Gastrocnemius medialis (tissue), 4 donors: ENCODE data around the gene ARPC5L.

ENCODE experiments used
- POLR2A ChIP-seq, 2 donors: fragments of 450-650 bp; IDR thresholded peaks; one replicate each; pipeline ENCODE4 v1.6.1; 2017; ENCODE audit warnings: antibody characterized with exemption in 2 of 2, mild to moderate bottlenecking in 2 of 2, moderate library complexity in 2 of 2
- TF ChIP-seq, protein P1 (sequence below), 5 experiments: fragments of 450-650 bp in 3 of 5; fragments of 200-600 bp in 2 of 5; sonication (generic) in 2 of 5; IDR thresholded peaks in 4 of 5; conservative IDR thresholded peaks in 1 of 5; 1 replicate in 4 of 5; 2 replicates in 1 of 5; pipeline ENCODE4 v1.5.1; 2016 to 2019; ENCODE audit warnings: antibody characterized with exemption in 5 of 5, mild to moderate bottlenecking in 3 of 5, moderate library complexity in 3 of 5

DNA sequence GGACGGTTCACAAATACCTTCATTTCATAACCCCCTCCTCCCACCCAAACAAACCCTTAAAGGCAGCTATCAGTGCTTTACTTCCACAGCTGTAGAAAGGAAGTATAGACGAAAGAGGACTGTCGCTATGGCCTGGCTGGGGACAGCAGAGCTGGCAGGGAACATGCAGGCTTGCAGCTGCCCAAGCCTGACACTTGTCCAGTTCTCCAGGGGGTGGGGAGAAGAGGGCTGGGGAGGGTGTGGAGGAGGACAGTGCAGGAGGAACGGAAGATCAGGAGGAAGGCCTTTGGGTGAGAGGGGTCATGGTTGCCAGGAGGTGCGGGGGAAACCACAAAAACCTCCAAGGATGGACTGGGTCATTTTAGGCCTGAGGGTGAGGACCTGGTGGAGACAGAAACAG is 25.9 kb downstream of the ARPC5L start:
- TF ChIP-seq POLR2A (IDR thresholded peaks at IDR 0.05), result no peak
- TF ChIP-seq, protein P1, sequence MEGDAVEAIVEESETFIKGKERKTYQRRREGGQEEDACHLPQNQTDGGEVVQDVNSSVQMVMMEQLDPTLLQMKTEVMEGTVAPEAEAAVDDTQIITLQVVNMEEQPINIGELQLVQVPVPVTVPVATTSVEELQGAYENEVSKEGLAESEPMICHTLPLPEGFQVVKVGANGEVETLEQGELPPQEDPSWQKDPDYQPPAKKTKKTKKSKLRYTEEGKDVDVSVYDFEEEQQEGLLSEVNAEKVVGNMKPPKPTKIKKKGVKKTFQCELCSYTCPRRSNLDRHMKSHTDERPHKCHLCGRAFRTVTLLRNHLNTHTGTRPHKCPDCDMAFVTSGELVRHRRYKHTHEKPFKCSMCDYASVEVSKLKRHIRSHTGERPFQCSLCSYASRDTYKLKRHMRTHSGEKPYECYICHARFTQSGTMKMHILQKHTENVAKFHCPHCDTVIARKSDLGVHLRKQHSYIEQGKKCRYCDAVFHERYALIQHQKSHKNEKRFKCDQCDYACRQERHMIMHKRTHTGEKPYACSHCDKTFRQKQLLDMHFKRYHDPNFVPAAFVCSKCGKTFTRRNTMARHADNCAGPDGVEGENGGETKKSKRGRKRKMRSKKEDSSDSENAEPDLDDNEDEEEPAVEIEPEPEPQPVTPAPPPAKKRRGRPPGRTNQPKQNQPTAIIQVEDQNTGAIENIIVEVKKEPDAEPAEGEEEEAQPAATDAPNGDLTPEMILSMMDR (IDR thresholded peaks at IDR 0.05 in 4 of 5, conservative IDR thresholded peaks at IDR 0.05 in 1 of 5), result no peak
